K562 (cell line): Measurements from ENCODE around the gene DEFB124. TPM values are rescaled to one million over a fixed set of nuclear protein-coding genes. Genes with fewer than 3 reads are reported as not detected.

ENCODE experiments used
- BCL6 ChIP-seq: fragments of 250-450 bp; sonication (Bioruptor Pico); IDR thresholded peaks from 2 replicates; pipeline ENCODE4 v1.4.0; 2020
- COPS2 ChIP-seq: fragments of 450-650 bp; conservative IDR thresholded peaks from 2 replicates; pipeline ENCODE4 v1.6.1; 2016; ENCODE audit warnings: mild to moderate bottlenecking, moderate library complexity
- ETS2 ChIP-seq: IDR thresholded peaks from 2 replicates; pipeline ENCODE4 v1.6.1; 2016; ENCODE audit warnings: borderline replicate concordance, missing genetic modification characterization, mild to moderate bottlenecking, moderate library complexity, missing compliant biosample characterization; ENCODE audit not compliant: poor library complexity, severe bottlenecking
- ILF3 ChIP-seq: fragments of 450-650 bp; IDR thresholded peaks from 2 replicates; pipeline ENCODE4 v1.6.1; 2018; ENCODE audit warnings: antibody characterized with exemption, mild to moderate bottlenecking, moderate library complexity, borderline replicate concordance
- NBN ChIP-seq: fragments of 450-650 bp; IDR thresholded peaks from 2 replicates; pipeline ENCODE4 v1.6.1; 2016; ENCODE audit warnings: low read depth, mild to moderate bottlenecking
- NFIC ChIP-seq: fragments of 450-650 bp; IDR thresholded peaks from 2 replicates; pipeline ENCODE4 v1.6.1; 2017; ENCODE audit warnings: mild to moderate bottlenecking, inconsistent platforms
- RBM17 ChIP-seq: fragments of 200-400 bp; formaldehyde crosslinking; IDR thresholded peaks from 2 replicates; pipeline ENCODE4 v1.6.1; 2017; ENCODE audit warnings: low read depth, mild to moderate bottlenecking, low read length, borderline replicate concordance
- SAP30 ChIP-seq: fragments of 200-600 bp; sonication (generic); IDR thresholded peaks from 2 replicates; pipeline ENCODE4 v1.6.1; 2012; ENCODE audit warnings: borderline replicate concordance, low read depth, mild to moderate bottlenecking, moderate library complexity, low read length, control low read depth, inconsistent platforms; ENCODE audit not compliant: insufficient read depth, poor library complexity, severe bottlenecking
- ZFX ChIP-seq: sonication (generic); formaldehyde crosslinking; IDR thresholded peaks from 2 replicates; pipeline ENCODE4 v1.8.0; 2022; ENCODE audit warnings: mild to moderate bottlenecking, missing genetic modification reagents, moderate library complexity
- ZNF584 ChIP-seq: fragments of 200-800 bp; sonication (Bioruptor generic); IDR thresholded peaks from 2 replicates; pipeline ENCODE4 v1.6.1; 2016; ENCODE audit warnings: low read depth, mild to moderate bottlenecking, missing genetic modification characterization, missing compliant biosample characterization
- ZNF644 ChIP-seq: fragments of 200-800 bp; sonication (Bioruptor generic); IDR thresholded peaks from 2 replicates; pipeline ENCODE4 v1.6.1; 2016; ENCODE audit warnings: low read depth, missing genetic modification characterization, missing compliant biosample characterization
- polyA plus RNA-seq, 8 experiments: library from polyadenylated mRNA; depleted of rRNA in 4 of 8; stranded (reverse) in 5 of 8; unstranded in 3 of 8; fragments of >200 nt; fragmentation: Nextera tagmentation in 2 of 8; fragmentation: Illumina TruSeq in 1 of 8; extraction: Ambion mirVana in 2 of 8; extraction: Trizol in 1 of 8; gene quantifications; 2 replicates each; pipeline versions ENCODE4 v1.2.1 to v1.2.3, GENCODE V29; 2011 to 2014; ENCODE audit warnings: inconsistent platforms in 1 of 8, missing spikeins in 1 of 8
- total RNA-seq, 7 experiments: library from RNA; depleted of rRNA in 6 of 7; stranded (reverse); fragments of >200 nt in 6 of 7; fragmentation: Illumina TruSeq in 2 of 7; extraction: Trizol in 2 of 7; gene quantifications; 2 replicates each; pipeline versions ENCODE4 v1.2.1 to v1.2.3, GENCODE V29; 2011 to 2021; ENCODE audit warnings: low replicate concordance in 1 of 7
- TF ChIP-seq, protein P1 (sequence below): fragments of 450-650 bp; formaldehyde crosslinking; IDR thresholded peaks from 2 replicates; pipeline ENCODE4 v1.4.0; 2022; ENCODE audit warnings: missing genetic modification characterization
- TF ChIP-seq, protein P2 (sequence below): sonication (generic); formaldehyde crosslinking; IDR thresholded peaks from 2 replicates; pipeline ENCODE4 v1.8.1; 2023; ENCODE audit warnings: missing genetic modification reagents, mild to moderate bottlenecking, borderline replicate concordance
- TF ChIP-seq, protein P3 (sequence below), 2 experiments: fragments of 450-650 bp in 1 of 2; sonication (generic) in 1 of 2; formaldehyde crosslinking in 1 of 2; IDR thresholded peaks in 1 of 2; conservative IDR thresholded peaks in 1 of 2; 2 replicates each; pipeline versions ENCODE4 v1.6.1 to v1.8.1; 2016 to 2023; ENCODE audit warnings: mild to moderate bottlenecking in 2 of 2, moderate library complexity in 2 of 2, inconsistent platforms in 1 of 2, missing genetic modification reagents in 1 of 2

Gene DEFB124
- total and polyA plus RNA-seq, 9 of the 15 experiments (the other 6 are each of a cell fraction or from before 2014, with no cell fraction given): not detected

DNA sequence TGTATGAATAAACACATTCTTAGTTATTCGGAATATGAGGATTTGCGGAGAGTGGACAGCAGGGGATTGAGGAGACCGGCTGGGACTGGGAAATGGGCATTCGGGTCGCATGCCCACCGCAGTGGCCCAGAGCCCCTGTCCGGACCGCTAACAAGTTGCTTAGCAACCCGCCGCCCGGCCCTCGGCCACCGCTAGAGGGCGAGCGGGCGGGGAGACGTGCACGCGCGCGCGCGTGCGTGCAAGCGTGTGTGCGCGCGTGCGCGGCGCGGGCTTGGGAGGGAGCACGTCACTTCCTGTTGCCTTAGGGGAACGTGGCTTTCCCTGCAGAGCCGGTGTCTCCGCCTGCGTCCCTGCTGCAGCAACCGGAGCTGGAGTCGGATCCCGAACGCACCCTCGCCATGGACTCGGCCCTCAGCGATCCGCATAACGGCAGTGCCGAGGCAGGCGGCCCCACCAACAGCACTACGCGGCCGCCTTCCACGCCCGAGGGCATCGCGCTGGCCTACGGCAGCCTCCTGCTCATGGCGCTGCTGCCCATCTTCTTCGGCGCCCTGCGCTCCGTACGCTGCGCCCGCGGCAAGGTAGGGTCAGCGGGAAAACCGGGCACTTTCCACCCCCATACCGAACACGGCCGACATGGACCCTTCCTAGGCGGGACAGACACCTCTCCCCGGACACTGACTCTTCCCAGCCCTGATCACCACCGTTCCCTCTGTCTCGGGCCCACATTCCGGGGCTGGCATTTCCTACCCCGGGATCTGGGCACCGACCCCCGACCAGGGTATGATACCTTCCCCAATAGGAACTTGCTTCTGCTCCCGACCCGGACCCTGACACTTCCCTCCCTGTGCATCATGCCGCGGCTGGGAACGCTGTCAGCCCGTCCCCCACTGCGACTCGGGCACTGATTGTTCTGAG, 39.5 kb upstream of the DEFB124 start, which contains the start of gene HM13 (continued):
- TF ChIP-seq ZNF584 (CRISPR knock-in tag) (peak; percentile 93), ZNF644 (tag) (peak; percentile 98), ZFX (CRISPR knock-in tag) (peak; percentile 69), NFIC (peak; percentile 47; the same call in 1 of the 2 replicates), NBN (no peak), ILF3 (no peak), SAP30 (peak; percentile 93), RBM17 (no peak), BCL6 (CRISPR knock-in tag) (no peak), ETS2 (tag) (peak; percentile 51), COPS2 (no peak)
- TF ChIP-seq, protein P1, sequence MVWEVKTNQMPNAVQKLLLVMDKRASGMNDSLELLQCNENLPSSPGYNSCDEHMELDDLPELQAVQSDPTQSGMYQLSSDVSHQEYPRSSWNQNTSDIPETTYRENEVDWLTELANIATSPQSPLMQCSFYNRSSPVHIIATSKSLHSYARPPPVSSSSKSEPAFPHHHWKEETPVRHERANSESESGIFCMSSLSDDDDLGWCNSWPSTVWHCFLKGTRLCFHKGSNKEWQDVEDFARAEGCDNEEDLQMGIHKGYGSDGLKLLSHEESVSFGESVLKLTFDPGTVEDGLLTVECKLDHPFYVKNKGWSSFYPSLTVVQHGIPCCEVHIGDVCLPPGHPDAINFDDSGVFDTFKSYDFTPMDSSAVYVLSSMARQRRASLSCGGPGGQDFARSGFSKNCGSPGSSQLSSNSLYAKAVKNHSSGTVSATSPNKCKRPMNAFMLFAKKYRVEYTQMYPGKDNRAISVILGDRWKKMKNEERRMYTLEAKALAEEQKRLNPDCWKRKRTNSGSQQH (CRISPR knock-in tag): no peak
- TF ChIP-seq, protein P2, sequence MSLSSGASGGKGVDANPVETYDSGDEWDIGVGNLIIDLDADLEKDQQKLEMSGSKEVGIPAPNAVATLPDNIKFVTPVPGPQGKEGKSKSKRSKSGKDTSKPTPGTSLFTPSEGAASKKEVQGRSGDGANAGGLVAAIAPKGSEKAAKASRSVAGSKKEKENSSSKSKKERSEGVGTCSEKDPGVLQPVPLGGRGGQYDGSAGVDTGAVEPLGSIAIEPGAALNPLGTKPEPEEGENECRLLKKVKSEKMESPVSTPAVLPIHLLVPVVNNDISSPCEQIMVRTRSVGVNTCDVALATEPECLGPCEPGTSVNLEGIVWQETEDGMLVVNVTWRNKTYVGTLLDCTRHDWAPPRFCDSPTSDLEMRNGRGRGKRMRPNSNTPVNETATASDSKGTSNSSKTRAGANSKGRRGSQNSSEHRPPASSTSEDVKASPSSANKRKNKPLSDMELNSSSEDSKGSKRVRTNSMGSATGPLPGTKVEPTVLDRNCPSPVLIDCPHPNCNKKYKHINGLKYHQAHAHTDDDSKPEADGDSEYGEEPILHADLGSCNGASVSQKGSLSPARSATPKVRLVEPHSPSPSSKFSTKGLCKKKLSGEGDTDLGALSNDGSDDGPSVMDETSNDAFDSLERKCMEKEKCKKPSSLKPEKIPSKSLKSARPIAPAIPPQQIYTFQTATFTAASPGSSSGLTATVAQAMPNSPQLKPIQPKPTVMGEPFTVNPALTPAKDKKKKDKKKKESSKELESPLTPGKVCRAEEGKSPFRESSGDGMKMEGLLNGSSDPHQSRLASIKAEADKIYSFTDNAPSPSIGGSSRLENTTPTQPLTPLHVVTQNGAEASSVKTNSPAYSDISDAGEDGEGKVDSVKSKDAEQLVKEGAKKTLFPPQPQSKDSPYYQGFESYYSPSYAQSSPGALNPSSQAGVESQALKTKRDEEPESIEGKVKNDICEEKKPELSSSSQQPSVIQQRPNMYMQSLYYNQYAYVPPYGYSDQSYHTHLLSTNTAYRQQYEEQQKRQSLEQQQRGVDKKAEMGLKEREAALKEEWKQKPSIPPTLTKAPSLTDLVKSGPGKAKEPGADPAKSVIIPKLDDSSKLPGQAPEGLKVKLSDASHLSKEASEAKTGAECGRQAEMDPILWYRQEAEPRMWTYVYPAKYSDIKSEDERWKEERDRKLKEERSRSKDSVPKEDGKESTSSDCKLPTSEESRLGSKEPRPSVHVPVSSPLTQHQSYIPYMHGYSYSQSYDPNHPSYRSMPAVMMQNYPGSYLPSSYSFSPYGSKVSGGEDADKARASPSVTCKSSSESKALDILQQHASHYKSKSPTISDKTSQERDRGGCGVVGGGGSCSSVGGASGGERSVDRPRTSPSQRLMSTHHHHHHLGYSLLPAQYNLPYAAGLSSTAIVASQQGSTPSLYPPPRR (CRISPR knock-in tag): 0 out of 2 replicates have a peak, but pooled peaks have one; percentile 72
- TF ChIP-seq, protein P3, sequence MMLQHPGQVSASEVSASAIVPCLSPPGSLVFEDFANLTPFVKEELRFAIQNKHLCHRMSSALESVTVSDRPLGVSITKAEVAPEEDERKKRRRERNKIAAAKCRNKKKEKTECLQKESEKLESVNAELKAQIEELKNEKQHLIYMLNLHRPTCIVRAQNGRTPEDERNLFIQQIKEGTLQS (IDR thresholded peaks at IDR 0.05): no peak
- TF ChIP-seq, protein P3 (CRISPR knock-in tag; conservative IDR thresholded peaks at IDR 0.05): no peak
